ENCODE results near the gene SYNGAP1.
A peak's percentile ranks its signal among the peaks of the same experiment; 100 is the strongest.
"Not testable (repeated sequence)": the region's sequence is repeated elsewhere in the genome, so short reads cannot be mapped to it uniquely, and the experiment has no call there.

Gene SYNGAP1

GRCh38 chr6:33419580-33420490, at the start of gene SYNGAP1:
Gene SYNGAP1, plus strand, starts transcription at chr6:33420065. Its CDS starts 200 bp downstream, at chr6:33420265.
- Histone ChIP-seq H3K9ac (ENCODE audit: low read length in 5 of 5) (peak within 1 kb of the TSS in 1 of 5 donors; percentile 77), H3K4me1 (ENCODE audit: control insufficient read depth in 5 of 5, insufficient read depth in 5 of 5, low read length in 5 of 5) (peaks cover 10 to 47% (median 41%) of the 10 kb centered on the region in 5 donors)

GRCh38 chr6:33371901-33372300, 48.0 kb upstream of the SYNGAP1 start:
- not testable (repeated sequence) for H3K9ac ChIP-seq (ENCODE audit: low read length in 5 of 5); H3K27me3 ChIP-seq (ENCODE audit: control insufficient read depth in 5 of 5, insufficient read depth in 4 of 5, low read length in 5 of 5); H3K4me3 ChIP-seq (ENCODE audit: low read depth in 1 of 5, low read length in 5 of 5); H3K9me3 ChIP-seq (ENCODE audit: control insufficient read depth in 5 of 5, low read length in 5 of 5); H3K27ac ChIP-seq (ENCODE audit: low read depth, low read length); H3K36me3 ChIP-seq (ENCODE audit: control insufficient read depth in 5 of 5, insufficient read depth in 5 of 5, low read length in 5 of 5)
- peaks cover 0 to 27% (median 22%) of the 10 kb centered on the region in 5 donors for H3K4me1 ChIP-seq (ENCODE audit: control insufficient read depth in 5 of 5, insufficient read depth in 5 of 5, low read length in 5 of 5)

More at GRCh38 chr6:33419580-33420490, at the start of gene SYNGAP1:
- Histone ChIP-seq H3K27me3 (ENCODE audit: control insufficient read depth in 5 of 5, insufficient read depth in 4 of 5, low read length in 5 of 5) (peaks cover 0 to 3% (median 0%) of the 10 kb centered on the region in 5 donors), H3K9me3 (ENCODE audit: control insufficient read depth in 5 of 5, low read length in 5 of 5) (no peaks in the 10 kb centered on the region), H3K36me3 (ENCODE audit: control insufficient read depth in 5 of 5, insufficient read depth in 5 of 5, low read length in 5 of 5) (peaks cover 0 to 19% (median 13%) of the 10 kb centered on the region in 5 donors), H3K27ac (ENCODE audit: low read depth, low read length) (peak within 1 kb of the TSS; percentile 76), H3K4me3 (ENCODE audit: low read depth in 1 of 5, low read length in 5 of 5) (peak within 1 kb of the TSS in 2 of 5 donors; percentile 71 to 86)

- H3K4me1 ChIP-seq (ENCODE audit: control insufficient read depth in 5 of 5, insufficient read depth in 5 of 5, low read length in 5 of 5) = peaks cover 0 to 33% (median 27%) of the 10 kb centered on the region in 5 donors
- no peaks in the 10 kb centered on the region for H3K36me3 ChIP-seq (ENCODE audit: control insufficient read depth in 5 of 5, insufficient read depth in 5 of 5, low read length in 5 of 5)
- no peak overlapping the region for H3K4me3 ChIP-seq (ENCODE audit: low read depth in 1 of 5, low read length in 5 of 5)
- no peak overlapping the region for H3K9ac ChIP-seq (ENCODE audit: low read length in 5 of 5)
- no peaks in the 10 kb centered on the region for H3K27me3 ChIP-seq (ENCODE audit: control insufficient read depth in 5 of 5, insufficient read depth in 4 of 5, low read length in 5 of 5)
- no peak overlapping the region for H3K27ac ChIP-seq (ENCODE audit: low read depth, low read length)
- H3K9me3 ChIP-seq (ENCODE audit: control insufficient read depth in 5 of 5, low read length in 5 of 5) = no peaks in the 10 kb centered on the region
These were observed 47.2 kb upstream of the SYNGAP1 start for GRCh38 chr6:33372526-33373123.

- H3K4me3 ChIP-seq (ENCODE audit: low read depth in 1 of 5, low read length in 5 of 5) = no peak overlapping the region
These were observed 45.6 kb upstream of the SYNGAP1 start for GRCh38 chr6:33373960-33374910.

GRCh38 chr6:33375143-33375671, 44.7 kb upstream of the SYNGAP1 start:
- H3K4me3 ChIP-seq (ENCODE audit: low read depth in 1 of 5, low read length in 5 of 5) = peak overlapping the region in 1 of 5 donors; percentile 6
- peak overlapping the region; percentile 83 for H3K27ac ChIP-seq (ENCODE audit: low read depth, low read length)
- no peaks in the 10 kb centered on the region for H3K36me3 ChIP-seq (ENCODE audit: control insufficient read depth in 5 of 5, insufficient read depth in 5 of 5, low read length in 5 of 5)
- H3K9ac ChIP-seq (ENCODE audit: low read length in 5 of 5) = peak overlapping the region in 1 of 5 donors; percentile 30
- H3K9me3 ChIP-seq (ENCODE audit: control insufficient read depth in 5 of 5, low read length in 5 of 5) = no peaks in the 10 kb centered on the region
- peaks cover 0 to 34% (median 28%) of the 10 kb centered on the region in 5 donors for H3K4me1 ChIP-seq (ENCODE audit: control insufficient read depth in 5 of 5, insufficient read depth in 5 of 5, low read length in 5 of 5)
- H3K27me3 ChIP-seq (ENCODE audit: control insufficient read depth in 5 of 5, insufficient read depth in 4 of 5, low read length in 5 of 5) = no peaks in the 10 kb centered on the region

More at GRCh38 chr6:33373960-33374910, 45.6 kb upstream of the SYNGAP1 start:
- peak overlapping the region; percentile 83 for H3K27ac ChIP-seq (ENCODE audit: low read depth, low read length)
- no peaks in the 10 kb centered on the region for H3K36me3 ChIP-seq (ENCODE audit: control insufficient read depth in 5 of 5, insufficient read depth in 5 of 5, low read length in 5 of 5)
- no peaks in the 10 kb centered on the region for H3K9me3 ChIP-seq (ENCODE audit: control insufficient read depth in 5 of 5, low read length in 5 of 5)
- peaks cover 0 to 34% (median 28%) of the 10 kb centered on the region in 5 donors for H3K4me1 ChIP-seq (ENCODE audit: control insufficient read depth in 5 of 5, insufficient read depth in 5 of 5, low read length in 5 of 5)
- H3K9ac ChIP-seq (ENCODE audit: low read length in 5 of 5) = no peak overlapping the region
- H3K27me3 ChIP-seq (ENCODE audit: control insufficient read depth in 5 of 5, insufficient read depth in 4 of 5, low read length in 5 of 5) = no peaks in the 10 kb centered on the region

- Histone ChIP-seq H3K4me3 (ENCODE audit: low read depth in 1 of 5, low read length in 5 of 5) (peak overlapping the region in 1 of 5 donors; percentile 31), H3K9ac (ENCODE audit: low read length in 5 of 5) (no peak overlapping the region), H3K36me3 (ENCODE audit: control insufficient read depth in 5 of 5, insufficient read depth in 5 of 5, low read length in 5 of 5) (no peaks in the 10 kb centered on the region), H3K9me3 (ENCODE audit: control insufficient read depth in 5 of 5, low read length in 5 of 5) (no peaks in the 10 kb centered on the region), H3K27ac (ENCODE audit: low read depth, low read length) (no peak overlapping the region), H3K4me1 (ENCODE audit: control insufficient read depth in 5 of 5, insufficient read depth in 5 of 5, low read length in 5 of 5) (peaks cover 0 to 34% (median 28%) of the 10 kb centered on the region in 5 donors), H3K27me3 (ENCODE audit: control insufficient read depth in 5 of 5, insufficient read depth in 4 of 5, low read length in 5 of 5) (no peaks in the 10 kb centered on the region)
These were observed 42.7 kb upstream of the SYNGAP1 start for GRCh38 chr6:33377171-33377570.

- H3K27me3 ChIP-seq (ENCODE audit: control insufficient read depth in 5 of 5, insufficient read depth in 4 of 5, low read length in 5 of 5); H3K9me3 ChIP-seq (ENCODE audit: control insufficient read depth in 5 of 5, low read length in 5 of 5); H3K27ac ChIP-seq (ENCODE audit: low read depth, low read length); H3K9ac ChIP-seq (ENCODE audit: low read length in 5 of 5); H3K4me3 ChIP-seq (ENCODE audit: low read depth in 1 of 5, low read length in 5 of 5); H3K36me3 ChIP-seq (ENCODE audit: control insufficient read depth in 5 of 5, insufficient read depth in 5 of 5, low read length in 5 of 5): not testable (repeated sequence)
- peaks cover 0 to 37% (median 28%) of the 10 kb centered on the region in 5 donors for H3K4me1 ChIP-seq (ENCODE audit: control insufficient read depth in 5 of 5, insufficient read depth in 5 of 5, low read length in 5 of 5)
These were observed 40.7 kb upstream of the SYNGAP1 start for GRCh38 chr6:33379184-33379583.

GRCh38 chr6:33380272-33380981, 39.4 kb upstream of the SYNGAP1 start:
- Histone ChIP-seq H3K4me3 (ENCODE audit: low read depth in 1 of 5, low read length in 5 of 5) (no peak overlapping the region), H3K4me1 (ENCODE audit: control insufficient read depth in 5 of 5, insufficient read depth in 5 of 5, low read length in 5 of 5) (peaks cover 0 to 25% (median 15%) of the 10 kb centered on the region in 5 donors), H3K27ac (ENCODE audit: low read depth, low read length) (no peak overlapping the region), H3K36me3 (ENCODE audit: control insufficient read depth in 5 of 5, insufficient read depth in 5 of 5, low read length in 5 of 5) (no peaks in the 10 kb centered on the region), H3K27me3 (ENCODE audit: control insufficient read depth in 5 of 5, insufficient read depth in 4 of 5, low read length in 5 of 5) (no peaks in the 10 kb centered on the region), H3K9me3 (ENCODE audit: control insufficient read depth in 5 of 5, low read length in 5 of 5) (no peaks in the 10 kb centered on the region), H3K9ac (ENCODE audit: low read length in 5 of 5) (no peak overlapping the region)

Measured in subcutaneous abdominal adipose tissue (tissue), 5 donors.